HG03159 (cell line): Measurements from ENCODE around the gene SYTL5.
A peak's percentile ranks its signal among the peaks of the same experiment; 100 is the strongest.

Source experiments
- ATAC-seq: cut with Tn5 transposase; IDR thresholded peaks from one replicate; pipeline ENCODE4 v1.9.1; 2021; ENCODE audit warnings: mild to moderate bottlenecking, moderate library complexity; ENCODE audit not compliant: unreplicated experiment

The SYTL5 gene

DNA sequence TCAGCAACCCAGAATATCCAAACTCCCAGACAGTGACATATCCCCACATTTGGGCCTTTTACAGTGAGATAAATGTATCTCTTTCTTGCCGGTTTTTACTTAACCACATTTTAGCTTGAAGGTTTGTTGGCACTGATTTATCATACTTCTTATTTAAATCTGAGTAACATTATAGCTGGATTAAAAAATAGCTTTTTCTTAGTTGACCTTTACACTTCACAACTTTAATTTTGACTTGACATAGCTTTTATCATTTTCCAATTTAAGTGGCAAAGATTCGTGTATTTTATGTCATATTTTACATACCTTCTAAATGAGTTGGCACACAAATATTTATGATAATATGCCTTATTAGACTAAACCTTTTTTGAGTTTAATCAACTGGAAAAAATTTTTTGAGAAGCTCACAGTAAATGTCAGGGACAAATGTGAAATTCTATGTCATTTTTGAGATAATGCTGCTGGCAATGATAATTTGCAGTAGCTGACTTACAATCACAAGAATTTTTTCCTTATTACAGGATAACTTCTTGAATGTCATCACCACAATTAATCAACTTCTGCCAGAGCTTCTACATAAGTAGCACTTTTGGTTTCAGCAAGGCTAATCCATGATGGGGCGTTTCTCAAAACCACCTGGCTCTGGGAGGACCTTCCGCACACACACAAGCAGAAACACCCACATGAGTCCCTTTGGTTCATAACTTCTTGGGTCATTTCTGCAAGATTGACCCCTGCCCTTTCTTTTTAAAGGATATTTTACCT is 80.3 kb downstream of the SYTL5 start:
- no peak for ATAC-seq

DNA sequence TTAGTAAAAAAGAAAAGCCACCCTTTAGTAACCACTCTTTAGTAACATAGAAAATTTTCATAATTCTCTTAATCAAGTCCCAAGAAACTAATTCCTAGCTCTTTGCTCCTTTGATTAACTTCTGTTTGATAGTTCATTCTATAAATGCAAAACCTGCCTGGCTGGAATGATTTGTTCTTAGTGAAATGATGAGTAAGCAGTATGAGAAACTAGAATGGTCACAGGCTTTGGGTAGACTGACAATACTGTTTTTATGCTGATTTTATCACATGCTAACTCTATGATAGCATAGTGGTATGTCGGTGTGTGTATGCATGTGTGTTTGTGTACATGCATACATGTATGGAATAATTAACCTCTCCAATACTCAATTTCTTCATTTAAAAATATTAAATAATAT is 81.2 kb downstream of the SYTL5 start:
- no peak for ATAC-seq

DNA sequence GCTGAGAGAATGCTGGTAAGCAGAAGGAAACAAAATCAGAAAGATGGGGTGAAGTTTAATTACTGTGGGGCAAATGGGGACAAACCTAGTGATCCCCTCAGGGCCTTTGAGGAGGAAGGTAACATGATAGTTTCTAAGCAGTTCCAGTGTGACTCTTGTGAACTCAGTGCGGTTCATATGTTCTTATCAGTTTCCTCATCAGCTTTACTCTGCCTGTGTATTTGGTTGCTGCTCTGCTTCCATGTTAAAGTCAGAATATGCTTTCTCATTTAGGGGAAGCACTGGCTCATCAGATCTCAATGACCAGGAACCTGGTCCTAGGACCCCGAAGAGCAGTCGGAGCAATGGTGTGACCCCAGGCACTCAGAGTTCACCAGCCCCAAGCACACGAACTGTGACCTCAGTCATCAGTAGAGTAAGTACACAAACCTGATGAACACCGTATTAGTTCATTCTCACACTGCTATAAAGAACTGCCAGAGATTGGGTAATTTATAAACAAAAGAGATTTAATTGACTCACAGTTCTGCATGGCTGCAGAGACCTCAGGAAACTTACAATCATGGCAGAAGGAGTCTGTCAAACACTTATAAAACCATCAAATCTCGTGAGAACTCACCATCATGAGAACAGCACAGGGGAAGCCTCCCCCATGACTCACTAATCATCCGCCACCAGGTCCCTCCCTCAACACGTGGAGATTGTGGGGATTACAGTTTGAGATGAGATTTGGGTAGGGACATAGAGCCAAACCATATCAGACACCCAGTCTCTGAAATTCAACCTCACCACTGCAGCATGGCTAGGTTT is 83.0 kb downstream of the SYTL5 start:
- no peak for ATAC-seq

DNA sequence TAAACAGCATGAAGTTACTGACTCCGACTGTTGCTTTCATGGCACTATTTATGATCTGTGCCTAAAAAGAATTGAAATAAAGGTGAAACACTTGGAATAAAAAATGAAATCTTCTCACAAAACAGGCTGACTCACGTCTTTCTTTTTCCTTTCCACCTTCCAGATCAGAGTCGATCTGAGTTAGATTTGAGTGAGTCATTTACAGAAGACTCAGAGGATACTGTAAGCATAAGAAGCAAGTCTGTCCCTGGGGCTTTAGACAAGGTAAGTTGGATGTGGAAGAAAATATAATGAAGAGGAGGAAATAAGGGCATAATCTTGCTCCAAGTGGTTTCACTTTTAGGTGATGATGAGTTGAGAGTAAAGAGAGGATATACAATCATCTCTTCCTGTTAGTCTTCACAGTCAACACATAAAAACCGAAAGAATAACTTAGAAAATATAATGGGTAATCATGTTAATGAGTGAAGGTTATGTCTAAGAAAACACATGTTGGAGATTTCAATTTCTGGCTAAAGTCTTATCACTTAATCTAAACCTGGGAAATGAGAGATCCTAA is 89.7 kb downstream of the SYTL5 start:
- ATAC-seq, result no peak

DNA sequence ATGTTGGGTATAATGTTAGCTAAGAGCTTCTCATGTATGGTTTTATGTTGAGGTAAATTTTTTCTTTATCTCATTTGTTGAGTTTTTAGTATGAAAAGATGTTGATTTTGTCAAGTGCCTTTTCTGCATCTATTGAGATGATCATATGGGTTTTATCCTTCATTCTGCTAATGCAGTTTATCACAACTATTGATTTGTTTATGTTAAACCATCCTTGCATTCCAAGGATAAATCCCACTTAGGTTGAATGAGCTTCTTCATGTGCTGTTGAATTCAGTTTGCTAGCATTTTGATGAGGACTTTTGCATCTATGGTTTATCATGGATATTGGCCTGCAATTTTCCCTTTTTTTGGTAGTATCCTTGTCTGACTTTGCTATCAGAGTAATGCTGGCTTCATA is 93.3 kb downstream of the SYTL5 start:
- ATAC-seq, result no peak

DNA sequence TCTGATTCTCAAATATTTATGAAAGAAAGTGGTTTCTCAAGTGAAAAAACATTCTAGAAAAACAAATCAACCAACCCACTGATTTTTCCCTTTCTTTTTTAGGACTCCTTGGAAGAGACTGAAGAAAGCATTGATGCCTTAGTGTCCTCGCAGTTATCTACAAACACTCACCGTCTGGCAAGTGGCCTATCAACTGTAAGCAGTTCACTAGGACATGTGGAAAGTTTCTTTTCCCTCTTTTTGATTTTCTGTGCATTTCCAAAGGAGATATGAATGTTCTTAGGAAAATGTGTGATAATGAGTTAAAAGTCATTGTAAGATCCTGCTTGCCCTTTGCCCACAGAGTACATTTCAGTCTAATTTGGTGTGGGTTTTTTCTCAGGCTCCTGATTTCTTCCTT is 95.9 kb downstream of the SYTL5 start:
- ATAC-seq, result no peak

DNA sequence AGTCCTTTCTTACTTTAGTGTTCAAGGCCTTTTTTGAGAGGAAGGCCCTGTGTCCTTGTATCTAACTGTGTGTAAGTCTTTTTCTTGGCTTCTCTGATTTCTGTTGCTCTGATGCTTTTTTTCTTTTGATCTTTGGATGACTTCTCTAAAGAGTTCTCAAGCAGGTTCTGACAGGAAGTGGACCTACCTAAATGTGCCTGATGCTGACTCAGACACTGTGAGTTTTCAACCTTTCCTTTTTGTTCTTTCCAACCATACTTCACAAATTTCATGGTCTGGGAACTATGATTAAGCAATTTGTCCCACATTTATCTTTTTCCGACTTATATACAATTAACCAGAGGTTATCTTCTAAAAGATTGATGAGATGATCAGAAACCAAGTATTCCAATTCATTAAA is 96.5 kb downstream of the SYTL5 start:
- no peak for ATAC-seq

DNA sequence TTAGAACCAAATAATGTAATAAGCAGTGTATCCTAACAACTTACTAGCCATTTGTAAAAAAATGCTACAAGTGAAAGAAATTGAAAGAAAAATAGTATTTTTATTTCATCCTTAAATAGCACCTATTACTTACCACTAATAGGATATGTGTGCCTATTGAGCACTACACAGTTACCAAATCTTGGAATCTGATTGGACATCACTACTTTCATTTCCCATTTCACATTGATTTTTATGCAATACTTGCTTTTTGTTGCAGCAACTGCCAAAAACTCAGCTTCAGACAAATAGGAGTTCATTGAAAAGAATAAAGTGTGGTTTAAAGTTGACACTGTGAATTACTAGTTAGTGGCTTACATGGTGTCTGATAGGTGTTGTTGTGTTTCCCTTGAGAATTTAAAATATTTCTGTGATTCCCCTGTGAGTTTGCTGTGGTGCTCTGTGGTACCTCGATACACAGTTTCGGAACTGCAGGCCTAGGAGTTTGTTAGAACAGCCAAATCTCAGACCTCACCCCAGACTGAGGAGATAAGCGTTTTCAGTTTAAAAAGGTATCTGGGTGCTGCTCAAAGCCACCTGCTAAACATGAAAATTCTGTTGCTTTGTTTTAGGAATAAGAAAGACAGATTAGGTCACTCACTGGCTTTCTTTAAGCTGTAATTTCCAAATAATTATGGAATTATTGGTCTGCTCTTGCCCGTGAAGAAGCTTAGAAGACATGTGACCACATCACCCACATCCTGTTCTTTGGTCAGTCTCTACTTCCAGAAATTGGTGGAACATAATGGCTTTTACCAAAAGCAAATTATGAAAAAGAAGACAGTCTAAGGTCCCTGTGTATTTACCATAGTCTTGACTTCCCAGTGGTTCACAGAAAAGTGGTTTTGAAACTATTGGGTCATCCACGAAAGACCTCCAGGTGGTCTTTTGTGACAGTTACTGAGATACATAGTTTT is 97.8 kb downstream of the SYTL5 start:
- peak; percentile 77 for ATAC-seq

DNA sequence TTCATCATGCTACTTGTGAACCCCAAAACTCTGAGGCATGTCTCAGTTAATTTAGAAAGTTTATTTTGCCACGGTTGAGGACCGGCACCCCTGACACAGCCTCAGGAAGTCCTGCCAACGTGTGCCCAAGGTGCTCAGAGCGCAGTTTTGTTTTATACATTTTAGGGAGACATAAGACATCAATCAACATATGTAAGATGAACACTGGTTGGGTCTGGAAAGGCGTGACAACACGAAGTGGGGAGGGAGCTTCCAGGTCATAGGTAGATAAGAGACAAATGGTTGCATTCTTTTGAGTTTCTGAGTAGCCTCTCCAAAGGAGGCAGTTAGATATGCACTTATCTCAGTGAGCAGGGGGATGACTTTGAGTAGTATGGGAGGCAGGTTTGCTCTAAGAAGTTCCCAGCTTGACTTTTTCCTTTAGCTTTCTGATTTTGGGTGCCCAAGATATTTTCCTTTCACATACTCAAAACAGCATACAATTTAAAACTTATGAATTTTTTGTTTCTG is 98.9 kb downstream of the SYTL5 start:
- no peak for ATAC-seq

DNA sequence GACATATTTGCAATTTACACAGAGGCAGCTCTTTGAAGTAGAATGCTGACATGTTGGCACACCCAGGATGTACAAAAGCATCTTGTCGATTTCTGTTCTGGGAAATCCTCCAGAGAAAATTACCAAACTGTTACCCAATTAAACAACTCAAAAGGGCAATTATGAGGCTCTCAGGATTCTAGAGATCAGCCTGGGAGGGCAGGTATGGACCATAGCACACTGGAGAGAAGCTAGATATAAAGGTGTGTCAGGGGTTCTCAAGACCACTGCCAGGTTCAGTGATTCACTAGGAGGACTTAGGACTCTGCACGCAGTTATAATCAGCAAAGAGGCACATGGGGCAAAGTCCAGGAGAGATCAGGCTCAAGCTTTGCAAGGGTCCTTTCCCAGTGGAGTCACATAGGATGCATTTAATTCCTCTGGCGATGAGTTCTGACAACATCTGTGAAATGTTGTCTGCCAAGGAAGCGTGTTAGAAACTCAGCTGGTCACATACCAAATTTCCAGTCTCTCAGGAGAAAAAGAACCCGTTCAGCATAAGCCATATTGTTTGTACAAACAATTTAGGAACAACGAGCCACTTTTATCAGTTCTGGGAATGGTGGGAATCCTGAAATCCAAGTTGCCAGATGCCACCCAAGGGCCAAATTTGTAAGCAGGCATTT is 100.8 kb downstream of the SYTL5 start:
- no peak for ATAC-seq

DNA sequence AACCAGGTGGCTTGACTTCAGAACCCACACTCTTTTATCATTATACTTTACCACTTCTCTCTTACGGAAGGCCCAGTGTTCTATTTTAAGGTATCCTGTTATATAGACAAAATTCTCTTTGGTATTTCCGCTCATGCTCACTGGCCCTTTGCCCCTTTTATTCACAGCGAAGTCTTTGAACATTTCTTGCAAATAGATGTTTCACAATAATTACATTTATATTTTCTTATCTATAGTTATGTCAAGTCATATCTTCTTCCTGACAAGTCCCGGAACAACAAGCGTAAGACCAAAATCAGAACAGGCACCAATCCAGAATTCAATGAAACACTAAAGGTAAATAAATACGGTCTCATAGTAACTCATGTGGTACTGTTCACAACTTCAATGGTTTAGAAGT is 102.0 kb downstream of the SYTL5 start:
- ATAC-seq, result no peak

DNA sequence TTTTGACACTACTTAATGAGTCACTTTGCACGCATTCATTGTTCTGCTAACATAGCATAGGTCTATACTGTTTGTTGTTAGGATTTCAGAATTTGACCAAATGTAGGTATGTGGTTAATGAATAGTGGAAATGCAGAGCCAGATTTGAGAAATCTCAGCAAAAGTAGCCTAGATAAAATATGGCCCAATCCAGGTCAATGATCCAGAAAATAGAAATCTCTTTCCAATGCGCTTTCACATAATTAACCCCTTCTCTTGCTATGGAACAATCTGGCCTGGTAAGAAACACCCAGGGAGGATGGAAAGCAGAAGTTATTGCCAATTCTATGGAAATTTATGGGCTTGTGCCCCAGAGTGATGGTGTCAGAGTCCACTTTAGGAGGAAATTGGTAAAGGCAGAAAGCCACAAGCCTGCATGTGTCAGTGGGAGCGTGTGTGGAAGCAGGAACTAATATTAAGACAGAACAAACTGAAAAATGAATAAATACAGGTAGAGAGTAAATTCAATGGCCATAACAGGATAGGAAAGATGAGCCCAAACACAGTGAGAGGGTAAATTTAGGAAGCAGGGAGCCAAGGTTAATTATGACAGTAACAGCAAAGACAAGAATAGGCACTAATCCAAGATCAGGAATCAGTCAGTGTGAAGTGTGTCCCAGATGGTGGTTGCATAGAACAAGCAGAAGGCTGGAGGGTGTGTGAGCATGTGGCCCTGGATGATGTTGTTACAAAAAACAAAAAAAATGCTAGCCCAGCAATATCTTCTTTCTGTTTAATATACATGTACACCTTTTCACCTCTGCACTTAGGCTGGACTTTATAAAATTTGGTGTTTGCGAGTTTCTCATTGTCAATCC is 102.9 kb downstream of the SYTL5 start:
- ATAC-seq, result no peak

DNA sequence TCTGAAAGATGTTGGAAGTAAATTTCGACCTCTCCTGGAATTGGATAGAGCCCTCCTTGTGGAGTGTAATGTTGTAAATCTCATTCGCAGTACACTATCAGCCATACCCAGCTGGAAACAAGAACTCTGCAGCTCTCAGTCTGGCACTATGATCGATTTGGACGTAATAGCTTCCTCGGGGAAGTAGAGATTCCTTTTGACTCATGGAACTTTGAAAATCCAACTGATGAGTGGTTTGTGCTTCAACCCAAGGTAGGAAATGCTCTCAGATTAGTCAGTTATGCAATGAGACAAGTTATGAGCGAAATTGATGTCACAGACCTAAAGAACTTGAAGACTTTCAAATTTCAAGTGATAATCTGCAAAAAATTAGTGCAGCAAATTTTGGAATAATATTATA is 103.9 kb downstream of the SYTL5 start:
- no peak for ATAC-seq

DNA sequence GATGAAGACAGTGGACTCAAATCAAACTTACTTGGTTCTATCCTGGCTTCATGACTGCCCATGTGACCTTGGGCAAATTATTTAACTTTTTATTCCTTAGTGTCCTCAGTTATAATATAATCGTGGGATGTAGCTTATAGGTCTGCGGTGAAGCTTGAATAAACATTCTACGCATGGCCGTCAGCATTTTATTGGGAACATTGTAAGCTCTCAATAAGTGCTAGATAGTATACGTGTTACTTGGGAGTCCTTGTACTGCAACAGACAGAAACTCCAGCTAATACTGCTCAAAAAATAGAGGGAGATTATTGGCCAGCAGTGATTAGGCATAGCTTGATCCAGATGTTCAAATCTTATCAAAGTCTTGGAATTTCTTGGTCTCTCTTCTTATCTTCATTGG is 104.8 kb downstream of the SYTL5 start:
- ATAC-seq, result no peak

DNA sequence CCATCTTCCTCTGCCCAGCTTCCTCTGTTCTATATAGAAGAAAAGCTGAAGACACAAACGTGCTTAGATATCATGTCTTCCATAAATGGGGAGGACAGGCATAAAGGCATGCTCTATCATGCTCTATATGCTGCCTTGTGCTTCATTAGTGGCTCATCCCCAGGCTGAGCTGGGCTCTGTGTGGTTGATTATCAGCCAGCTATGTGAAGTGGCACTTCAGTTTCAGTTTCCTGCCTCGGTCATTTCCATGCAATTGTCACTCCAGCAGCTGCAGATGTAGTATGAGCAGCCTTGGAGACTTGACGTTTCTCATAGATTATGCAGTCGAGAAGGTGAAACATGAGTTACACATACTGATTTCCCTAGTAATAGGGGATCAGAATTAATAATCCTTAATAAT is 106.2 kb downstream of the SYTL5 start:
- peak; percentile 69 for ATAC-seq

DNA sequence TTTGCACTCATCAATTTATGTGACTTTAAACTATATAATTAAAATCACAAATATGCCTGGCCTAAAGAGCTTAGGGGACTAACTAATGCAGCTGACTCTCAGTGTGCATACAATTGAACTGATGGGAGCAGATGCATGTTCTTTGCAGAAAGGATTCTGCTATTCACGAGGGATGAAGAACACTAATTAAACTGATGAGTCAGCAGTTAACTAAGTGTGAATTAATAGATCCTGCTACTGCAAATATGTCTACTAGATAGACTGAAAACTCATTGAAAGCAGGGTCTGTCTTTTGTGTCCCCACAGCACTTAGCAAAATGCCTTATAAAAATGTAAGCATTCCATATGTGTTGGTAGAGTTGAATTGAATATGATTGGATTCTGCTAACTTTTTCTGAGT is 110.4 kb downstream of the SYTL5 start:
- ATAC-seq, result no peak

DNA sequence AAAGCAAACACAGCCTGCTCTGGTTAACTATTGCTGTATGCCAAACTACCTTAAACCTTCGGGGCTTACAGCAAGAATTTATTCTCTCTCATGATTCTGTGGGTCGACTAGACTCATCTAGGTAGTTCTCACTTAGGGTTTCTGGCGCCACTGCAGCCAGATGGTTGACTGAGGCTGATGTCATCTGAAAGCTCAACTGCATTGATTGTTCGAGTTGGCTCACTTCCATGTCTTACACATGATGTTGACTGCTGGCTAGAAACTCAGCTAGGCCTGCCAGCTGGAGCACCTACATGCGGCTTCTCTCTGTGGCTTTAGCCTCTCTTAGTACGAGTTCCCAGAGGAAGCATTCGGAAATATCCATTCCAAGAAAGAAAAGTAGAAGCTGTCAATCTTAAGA is 111.1 kb downstream of the SYTL5 start:
- ATAC-seq, result no peak

DNA sequence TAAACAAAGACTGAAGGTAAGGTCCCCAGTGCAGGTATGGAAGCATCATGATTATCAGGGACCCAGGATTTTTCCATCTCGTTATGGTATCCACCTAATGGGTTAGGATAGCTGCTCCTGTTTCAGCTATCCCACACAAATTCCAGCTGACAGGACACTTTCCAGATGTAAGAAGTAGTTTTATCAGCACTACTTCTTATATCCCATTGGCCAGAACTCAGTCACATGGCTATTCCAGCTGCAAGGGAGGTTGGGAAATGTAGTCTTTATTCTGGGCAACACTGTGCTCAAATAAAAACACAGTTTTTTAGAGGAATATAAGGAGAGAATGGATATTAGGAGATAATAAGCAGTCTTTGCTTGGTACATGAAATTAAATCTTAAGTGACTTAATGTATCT is 117.6 kb downstream of the SYTL5 start:
- ATAC-seq, result no peak

DNA sequence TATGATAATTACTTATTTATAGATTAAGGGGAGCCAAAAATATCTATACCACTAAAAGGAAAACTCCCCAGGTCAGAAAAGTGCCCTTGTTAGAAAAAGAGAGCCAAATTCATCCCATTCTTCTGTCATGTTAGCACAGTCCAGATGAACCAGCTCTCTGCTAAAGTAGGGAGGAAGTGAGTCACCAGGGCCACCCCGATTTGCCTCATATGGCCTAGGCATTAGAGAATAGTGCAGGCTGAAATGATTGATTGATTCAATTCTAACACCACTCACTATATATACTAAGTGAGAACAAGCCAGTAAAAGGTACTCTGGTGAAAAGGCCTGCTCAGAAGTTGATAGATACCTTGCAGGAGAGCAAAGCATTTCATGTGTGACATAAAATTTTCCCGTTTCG is 119.8 kb downstream of the SYTL5 start:
- no peak for ATAC-seq
